OCI-LY7 (cell line): Measurements from ENCODE around the gene SLX4IP. TPM values are rescaled to one million over a fixed set of nuclear protein-coding genes. Genes with fewer than 3 reads are reported as not detected.

ENCODE experiments used
- BruUV-seq: library from RNA; stranded (reverse); fragments of 400-500 nt; replicated peaks from 2 replicates; lab custom pipeline; 2021; lab: Mats Ljungman, UMichigan
- CTCF ChIA-PET: fragments of 300-600 bp; sonication (Branson Sonifier 250); formaldehyde crosslinking; loops from one replicate; lab custom pipeline; 2022; ENCODE audit warnings: antibody characterized with exemption; ENCODE audit not compliant: unreplicated experiment; lab: Charles Lee
- POLR2A ChIA-PET: fragments of 300-600 bp; sonication (Branson Sonifier 250); formaldehyde crosslinking; loops from one replicate; lab custom pipeline; 2022; ENCODE audit warnings: antibody characterized with exemption; lab: Charles Lee
- DNase-seq: peaks from one replicate; pipeline ENCODE4 v3.0.0-alpha.2; 2015; ENCODE audit warnings: low spot score
- H2AFZ ChIP-seq: fragments of 200-600 bp; sonication (generic), shearing (Covaris generic); 2 replicates; pipeline ENCODE4 v1.6.1; 2014; ENCODE audit warnings: mild to moderate bottlenecking, antibody characterized with exemption, low read length, moderate library complexity
- H3K27ac ChIP-seq: fragments of 200-600 bp; sonication (generic); 2 replicates; pipeline ENCODE4 v1.5.1; 2014; ENCODE audit warnings: mixed run types, low read depth, mild to moderate bottlenecking, moderate library complexity, low read length, inconsistent platforms; ENCODE audit not compliant: poor library complexity, severe bottlenecking
- H3K36me3 ChIP-seq: fragments of 200-600 bp; sonication (generic); 2 replicates; pipeline ENCODE4 v1.6.1; 2014; ENCODE audit warnings: mild to moderate bottlenecking, antibody characterized with exemption, low read length, moderate library complexity, mixed read lengths; ENCODE audit not compliant: insufficient read depth
- H3K4me1 ChIP-seq: fragments of 200-600 bp; sonication (generic); 2 replicates; pipeline ENCODE4 v1.5.1; 2014; ENCODE audit warnings: mild to moderate bottlenecking, low read length; ENCODE audit not compliant: insufficient read depth, poor library complexity, severe bottlenecking
- H3K4me2 ChIP-seq: fragments of 200-600 bp; sonication (generic); 2 replicates; pipeline ENCODE4 v1.6.1; 2014; ENCODE audit warnings: mild to moderate bottlenecking, low read length
- H3K4me3 ChIP-seq: fragments of 200-600 bp; sonication (generic); 2 replicates; pipeline ENCODE4 v1.5.1; 2014; ENCODE audit warnings: mild to moderate bottlenecking, low read depth, low read length; ENCODE audit not compliant: poor library complexity, severe bottlenecking
- H3K79me2 ChIP-seq: fragments of 200-600 bp; sonication (generic); 2 replicates; pipeline ENCODE4 v1.6.1; 2016; ENCODE audit warnings: low read depth, mild to moderate bottlenecking, low read length, moderate library complexity, mixed read lengths; ENCODE audit not compliant: insufficient read depth
- H3K9me2 ChIP-seq: fragments of 200-600 bp; sonication (generic); 2 replicates; pipeline ENCODE4 v1.6.1; 2016; ENCODE audit warnings: mild to moderate bottlenecking, low read length, mixed read lengths; ENCODE audit not compliant: insufficient read depth
- H3K9me3 ChIP-seq: fragments of 200-600 bp; sonication (generic); 2 replicates; pipeline ENCODE4 v1.6.1; 2014; ENCODE audit warnings: mild to moderate bottlenecking, mixed run types, low read length, mixed read lengths
- H4K20me1 ChIP-seq: fragments of 200-600 bp; sonication (generic); 2 replicates; pipeline ENCODE4 v1.6.1; 2014; ENCODE audit warnings: mild to moderate bottlenecking, antibody characterized with exemption, low read length, moderate library complexity, mixed read lengths; ENCODE audit not compliant: insufficient read depth
- CTCF ChIP-seq: fragments of 200-600 bp; sonication (generic); conservative IDR thresholded peaks from 2 replicates; pipeline ENCODE4 v1.5.1; 2014; ENCODE audit warnings: mild to moderate bottlenecking, antibody characterized with exemption, low read length, moderate library complexity, mixed read lengths
- EZH2phosphoT487 ChIP-seq: fragments of 200-600 bp; sonication (generic); IDR thresholded peaks from 2 replicates; pipeline ENCODE4 v1.6.1; 2018; ENCODE audit warnings: low read depth, borderline replicate concordance, mild to moderate bottlenecking, mixed run types, antibody characterized with exemption, low read length, moderate library complexity, mixed read lengths
- intact Hi-C: fragments of 100-400 bp; cut with micrococcal nuclease; formaldehyde crosslinking; loops from one replicate; pipeline ENCODE4 v1.10.0; 2022; ENCODE audit not compliant: unreplicated experiment
- total RNA-seq, 2 experiments: library from RNA; depleted of rRNA in 1 of 2; stranded (reverse); fragments of >200 nt in 1 of 2; shearing (Covaris generic) in 1 of 2; gene quantifications; 2 replicates each; pipeline ENCODE4 v1.2.3, GENCODE V29; 2014 to 2022

Gene SLX4IP
- total RNA-seq, 2 experiments from 2014 or later: 4.1 to 9.2 TPM

- peaks cover 30% of the 10 kb centered on the region; the same call in 1 of the 2 replicates for H3K79me2 ChIP-seq
- no peak overlapping the region for H2AFZ ChIP-seq
- CTCF ChIA-PET: no interaction called here
- intact Hi-C loops: no loop called here
- peaks cover 21% of the 10 kb centered on the region for H3K4me1 ChIP-seq
- TF ChIP-seq CTCF (no peak), EZH2phosphoT487 (no peak)
- BruUV-seq: no TSS peak
- no peaks in the 10 kb centered on the region for H3K9me2 ChIP-seq
- H3K9me3 ChIP-seq: no peaks in the 10 kb centered on the region
- H3K4me3 ChIP-seq: no peak overlapping the region
- POLR2A ChIA-PET: interaction anchor here (1.8 kb wide), 1 partner anchor 13 kb away, joined by 9 read pairs; the partner anchor contains the start of gene SLX4IP
- no peak overlapping the region for H3K4me2 ChIP-seq
- no peak overlapping the region for H3K27ac ChIP-seq
- no peaks in the 10 kb centered on the region for H4K20me1 ChIP-seq
- H3K36me3 ChIP-seq: peaks cover 5% of the 10 kb centered on the region
- DNase-seq: no peak
Measured at GRCh38 chr20:10448270-10449156, 13.4 kb downstream of the SLX4IP start.

- H3K4me2 ChIP-seq: no peak overlapping the region
- TF ChIP-seq CTCF (no peak), EZH2phosphoT487 (no peak)
- peaks cover 29% of the 10 kb centered on the region for H3K4me1 ChIP-seq
- peaks cover 5% of the 10 kb centered on the region for H3K36me3 ChIP-seq
- BruUV-seq: no TSS peak
- ChIA-PET CTCF (interaction anchor here (0.5 kb wide), 1 partner anchor 23 kb away, joined by 4 read pairs; no protein-coding TSS in a partner anchor), POLR2A (interaction anchor here (1.8 kb wide), 1 partner anchor 14 kb away, joined by 9 read pairs; the partner anchor contains the start of gene SLX4IP)
- DNase-seq: no peak
- H3K9me3 ChIP-seq: no peaks in the 10 kb centered on the region
- H3K79me2 ChIP-seq: peaks cover 37% of the 10 kb centered on the region; the same call in 1 of the 2 replicates
- H3K27ac ChIP-seq: no peak overlapping the region
- no peak overlapping the region for H3K4me3 ChIP-seq
- intact Hi-C loops: no loop called here
- no peak overlapping the region for H2AFZ ChIP-seq
- H4K20me1 ChIP-seq: no peaks in the 10 kb centered on the region
- no peaks in the 10 kb centered on the region for H3K9me2 ChIP-seq
Measured at GRCh38 chr20:10449270-10449669, 14.2 kb downstream of the SLX4IP start.
